ENCODE measurements around the gene EFL1.
"Not testable (repeated sequence)": the region's sequence is repeated elsewhere in the genome, so short reads cannot be mapped to it uniquely, and the experiment has no call there.

The EFL1 gene

GRCh38 chr15:82262422-82263026 lies at the start of gene EFL1, which contains the start of gene SAXO2:
Gene EFL1 (minus strand): TSS chr15:82262734. CDS start chr15:82261778, 956 bp downstream.
Gene SAXO2 (plus strand): TSS chr15:82262818. CDS start chr15:82262880, 62 bp downstream.
- peak; percentile 89 to 92 for DNase-seq (ENCODE audit: low read depth in 2 of 2)

GRCh38 chr15:82311321-82311720 lies 48.8 kb upstream of the EFL1 start:
- DNase-seq (ENCODE audit: low read depth in 2 of 2): not testable (repeated sequence)

GRCh38 chr15:82309802-82310201 lies 47.3 kb upstream of the EFL1 start:
- no peak for DNase-seq (ENCODE audit: low read depth in 2 of 2)

GRCh38 chr15:82307714-82308081 lies 45.2 kb upstream of the EFL1 start:
- DNase-seq (ENCODE audit: low read depth in 2 of 2): no peak

GRCh38 chr15:82306791-82307713 lies 44.5 kb upstream of the EFL1 start:
- no peak for DNase-seq (ENCODE audit: low read depth in 2 of 2)

- DNase-seq (ENCODE audit: low read depth in 2 of 2): no peak
Observed at GRCh38 chr15:82305621-82306048, 43.1 kb upstream of the EFL1 start.

- DNase-seq (ENCODE audit: low read depth in 2 of 2): no peak
Observed at GRCh38 chr15:82304778-82305090, 42.2 kb upstream of the EFL1 start.

GRCh38 chr15:82303956-82304777 lies 41.6 kb upstream of the EFL1 start:
- no peak for DNase-seq (ENCODE audit: low read depth in 2 of 2)

- DNase-seq (ENCODE audit: low read depth in 2 of 2): no peak
Observed at GRCh38 chr15:82301296-82302016, 38.9 kb upstream of the EFL1 start.

GRCh38 chr15:82300883-82301282 lies 38.3 kb upstream of the EFL1 start:
- DNase-seq (ENCODE audit: low read depth in 2 of 2): no peak

- DNase-seq (ENCODE audit: low read depth in 2 of 2): not testable (repeated sequence)
Observed at GRCh38 chr15:82300326-82300725, 37.8 kb upstream of the EFL1 start.

- DNase-seq (ENCODE audit: low read depth in 2 of 2): not testable (repeated sequence)
Observed at GRCh38 chr15:82299511-82299914, 37.0 kb upstream of the EFL1 start.

- peak; percentile 28 to 42 for DNase-seq (ENCODE audit: low read depth in 2 of 2)
Observed at GRCh38 chr15:82298520-82298919, 36.0 kb upstream of the EFL1 start.

- DNase-seq (ENCODE audit: low read depth in 2 of 2): no peak
Observed at GRCh38 chr15:82298032-82298431, 35.5 kb upstream of the EFL1 start.

- no peak for DNase-seq (ENCODE audit: low read depth in 2 of 2)
Observed at GRCh38 chr15:82297546-82297945, 35.0 kb upstream of the EFL1 start.

GRCh38 chr15:82294061-82294690 lies 31.6 kb upstream of the EFL1 start:
- DNase-seq (ENCODE audit: low read depth in 2 of 2): no peak

- no peak for DNase-seq (ENCODE audit: low read depth in 2 of 2)
Observed at GRCh38 chr15:82292271-82292670, 29.7 kb upstream of the EFL1 start.

GRCh38 chr15:82288202-82288601 lies 25.7 kb upstream of the EFL1 start:
- not testable (repeated sequence) for DNase-seq (ENCODE audit: low read depth in 2 of 2)

- DNase-seq (ENCODE audit: low read depth in 2 of 2): not testable (repeated sequence)
Observed at GRCh38 chr15:82286475-82286874, 23.9 kb upstream of the EFL1 start.

- DNase-seq (ENCODE audit: low read depth in 2 of 2): not testable (repeated sequence)
Observed at GRCh38 chr15:82284381-82284780, 21.8 kb upstream of the EFL1 start.

- DNase-seq (ENCODE audit: low read depth in 2 of 2): not testable (repeated sequence)
Observed at GRCh38 chr15:82282386-82282785, 19.9 kb upstream of the EFL1 start.

Data from stimulated activated CD8-positive, alpha-beta memory T cell treated with anti-CD3 and anti-CD28 coated beads, Interleukin-2, amount 100 ng/mL, for 48 hours (primary cell).